Activated CD8-positive, alpha-beta memory T cell treated with anti-CD3 and anti-CD28 coated beads for 4 hours (primary cell): ENCODE measurements around the gene HES7.

Source experiments
- DNase-seq, 2 donors: peaks; one replicate each; pipeline ENCODE4 v3.0.0-alpha.2; 2020; ENCODE audit warnings: low read depth in 2 of 2

Gene HES7

DNA sequence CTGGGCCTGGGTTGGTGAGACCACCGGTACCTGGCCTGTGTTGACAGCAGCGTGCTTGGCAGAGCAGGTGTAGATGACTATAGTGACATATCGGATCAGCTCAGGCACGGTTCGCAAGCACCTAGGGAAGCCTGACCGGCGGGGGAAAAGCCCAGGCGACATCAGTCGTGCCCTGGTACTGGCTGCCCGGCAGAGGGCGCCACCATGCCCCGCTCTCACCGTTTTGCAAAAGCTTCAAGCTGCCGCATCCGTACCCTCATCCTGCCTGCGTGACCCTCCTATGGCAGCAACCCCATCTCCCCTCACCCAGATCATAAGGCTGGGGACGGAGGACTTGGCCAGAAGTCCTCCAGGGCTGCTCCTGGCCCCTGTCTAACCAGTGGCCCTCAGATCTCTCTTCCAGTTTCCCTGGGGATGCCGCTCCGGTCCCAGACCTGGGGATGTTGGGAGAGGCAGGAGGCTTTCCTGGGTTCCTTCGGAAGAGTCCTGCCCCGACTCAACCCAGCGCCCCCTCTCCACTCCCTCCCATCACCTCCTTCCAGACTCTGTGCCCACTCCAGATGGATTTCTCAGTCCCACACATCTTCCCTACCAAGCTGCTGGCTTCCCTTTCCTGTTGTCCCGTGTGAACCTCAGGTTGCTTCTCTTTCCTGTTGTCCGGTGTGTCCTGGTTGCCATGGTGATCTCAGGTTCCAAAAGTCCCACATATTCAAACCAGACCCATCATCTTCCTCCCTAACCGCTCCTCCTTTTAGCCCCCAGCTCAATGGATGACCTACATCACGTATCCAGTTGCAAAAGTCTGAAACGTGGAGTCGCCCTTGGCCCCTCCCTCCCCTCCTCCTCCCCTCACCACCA is 50.0 kb downstream of the HES7 start:
- peak; percentile 68 to 70 for DNase-seq

DNA sequence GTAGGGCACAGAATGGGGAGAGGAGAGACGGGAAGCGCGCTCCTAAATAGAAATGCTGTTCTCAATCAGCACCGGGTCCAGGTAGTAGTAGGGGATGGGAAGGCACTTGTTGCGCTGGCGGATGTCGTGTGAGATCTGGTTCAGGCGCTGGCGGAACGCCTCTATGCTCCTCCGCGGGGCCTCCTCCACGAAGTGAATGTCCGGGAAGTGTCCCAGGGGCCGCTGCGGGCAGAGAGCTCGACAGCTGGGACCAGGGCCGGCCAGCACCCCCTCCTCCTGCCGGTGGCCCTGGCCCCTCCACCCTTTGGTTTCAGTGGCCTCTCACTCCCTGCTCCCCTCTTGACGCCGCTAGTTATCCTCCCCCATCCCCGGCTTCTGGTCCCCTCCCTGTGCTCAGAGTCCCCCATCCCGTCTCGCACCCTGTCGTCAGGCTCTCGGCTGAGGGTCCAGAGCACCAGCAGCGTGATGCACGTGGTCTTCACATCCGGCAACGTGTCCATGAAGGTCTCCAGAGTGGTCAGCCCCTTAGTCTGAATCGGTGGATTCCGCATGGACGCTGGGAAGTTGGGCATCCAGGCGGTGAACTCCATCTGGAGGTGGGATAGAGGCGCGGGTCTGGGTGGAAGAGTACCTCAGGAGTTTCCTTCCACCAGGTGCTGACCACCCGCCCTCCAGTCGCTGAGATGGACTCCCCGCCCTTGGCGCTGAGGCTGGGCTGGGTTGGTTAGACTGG is 51.0 kb downstream of the HES7 start:
- no peak for DNase-seq

DNA sequence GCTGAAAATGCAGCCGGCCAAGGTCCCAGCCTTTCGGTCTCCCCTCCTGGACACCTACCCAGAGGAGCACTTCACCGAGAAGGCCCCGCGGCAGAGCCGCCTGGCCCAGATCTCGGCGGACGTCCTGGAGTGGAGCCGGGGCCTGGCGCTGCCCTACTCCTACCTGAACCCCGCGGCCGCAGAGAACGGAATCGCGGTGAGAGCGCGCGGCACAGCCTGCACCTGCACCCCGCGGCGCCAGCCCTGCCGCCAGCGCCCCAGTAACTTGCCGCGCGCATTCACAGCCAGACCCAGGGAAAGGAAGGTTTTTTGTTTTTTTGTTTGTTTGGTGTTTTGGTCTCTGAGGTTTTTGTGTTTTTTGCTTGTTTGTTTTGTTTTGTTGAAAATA is 51.6 kb downstream of the HES7 start:
- DNase-seq: no peak

DNA sequence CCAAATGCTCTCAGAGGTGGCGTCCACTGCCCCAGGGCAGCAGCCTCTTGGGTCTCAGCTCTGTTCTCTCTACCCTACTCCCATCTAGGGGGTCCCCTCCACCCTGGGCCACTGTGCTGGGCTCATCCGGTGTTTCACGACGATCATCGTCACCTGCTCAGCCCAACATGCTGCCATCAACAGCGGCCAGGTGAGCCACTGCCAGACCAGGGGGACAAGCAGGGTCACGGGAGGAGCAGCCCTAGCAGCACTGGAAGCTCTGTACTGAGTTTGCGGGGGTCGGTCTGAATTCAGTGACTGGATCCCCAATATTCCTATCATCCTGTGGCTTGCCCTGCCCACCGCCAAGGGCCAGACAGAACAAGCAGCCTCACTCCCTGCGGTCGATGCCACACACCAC is 52.4 kb downstream of the HES7 start:
- DNase-seq: no peak
